GM23248 (cell line): Measurements from ENCODE around the gene TBC1D21. TPM values are rescaled to one million over a fixed set of nuclear protein-coding genes. Genes with fewer than 3 reads are reported as not detected.

Source experiments
- DNase-seq: peaks from one replicate; pipeline ENCODE4 v3.0.0-alpha.2; 2015
- H2AFZ ChIP-seq: fragments of 200-600 bp; sonication (generic); 2 replicates; pipeline ENCODE4 v1.6.1; 2016; ENCODE audit warnings: antibody characterized with exemption
- H3F3A ChIP-seq: fragments of 200-600 bp; sonication (generic); 2 replicates; pipeline ENCODE4 v1.6.1; 2016; ENCODE audit warnings: mild to moderate bottlenecking, antibody characterized with exemption, mixed run types; ENCODE audit not compliant: insufficient read depth
- H3K27ac ChIP-seq: fragments of 200-600 bp; sonication (generic); 2 replicates; pipeline ENCODE4 v1.5.1; 2016; ENCODE audit warnings: mild to moderate bottlenecking
- H3K27me3 ChIP-seq: fragments of 200-600 bp; sonication (generic); replicated peaks from 2 replicates; pipeline ENCODE4 v1.6.1; 2016; ENCODE audit warnings: mild to moderate bottlenecking; ENCODE audit not compliant: insufficient read depth
- H3K36me3 ChIP-seq: fragments of 200-600 bp; sonication (generic); 2 replicates; pipeline ENCODE4 v1.6.1; 2016; ENCODE audit warnings: low read depth, mild to moderate bottlenecking
- H3K4me1 ChIP-seq: fragments of 200-600 bp; sonication (generic); 2 replicates; pipeline ENCODE4 v1.6.1; 2016; ENCODE audit warnings: mild to moderate bottlenecking; ENCODE audit not compliant: insufficient read depth
- H3K4me2 ChIP-seq: fragments of 200-600 bp; sonication (generic); one replicate; pipeline ENCODE4 v1.6.1; 2016; ENCODE audit warnings: mild to moderate bottlenecking; ENCODE audit not compliant: unreplicated experiment
- H3K4me3 ChIP-seq: fragments of 200-600 bp; sonication (generic); 2 replicates; pipeline ENCODE4 v1.5.1; 2016; ENCODE audit warnings: mild to moderate bottlenecking
- H3K79me2 ChIP-seq: fragments of 200-600 bp; sonication (generic); 2 replicates; pipeline ENCODE4 v1.6.1; 2016; ENCODE audit warnings: mild to moderate bottlenecking; ENCODE audit not compliant: insufficient read depth
- H3K9ac ChIP-seq: fragments of 200-600 bp; sonication (generic); 2 replicates; pipeline ENCODE4 v1.6.1; 2016; ENCODE audit warnings: mild to moderate bottlenecking
- H3K9me2 ChIP-seq: fragments of 200-600 bp; sonication (generic); 2 replicates; pipeline ENCODE4 v1.6.1; 2016; ENCODE audit warnings: mixed run types, mild to moderate bottlenecking, moderate library complexity; ENCODE audit not compliant: insufficient read depth
- H3K9me3 ChIP-seq: fragments of 200-600 bp; sonication (generic); one replicate; pipeline ENCODE4 v1.6.1; 2017; ENCODE audit warnings: low read depth
- H4K20me1 ChIP-seq: fragments of 200-600 bp; sonication (generic); 2 replicates; pipeline ENCODE4 v1.6.0; 2016; ENCODE audit not compliant: insufficient read depth
- EZH2 ChIP-seq: fragments of 200-600 bp; sonication (generic); IDR thresholded peaks from 2 replicates; pipeline ENCODE4 v1.6.1; 2018; ENCODE audit warnings: antibody characterized with exemption, mild to moderate bottlenecking; ENCODE audit not compliant: insufficient read depth, poor library complexity, severe bottlenecking
- EZH2phosphoT487 ChIP-seq: fragments of 200-600 bp; sonication (generic); IDR thresholded peaks from 2 replicates; pipeline ENCODE4 v1.6.1; 2018; ENCODE audit warnings: antibody characterized with exemption, moderate library complexity, mild to moderate bottlenecking, low read depth; ENCODE audit not compliant: insufficient read depth
- WGBS, 2 experiments: methylation state at CpG; one replicate each; pipeline ENCODE4 v1.1.6; 2015 to 2017; ENCODE audit warnings: low lambda C conversion rate in 2 of 2, low coverage in 1 of 2; ENCODE audit errors: missing lambda C conversion rate in 2 of 2; 5-methylcytosine and 5-hydroxymethylcytosine counted together
- in situ Hi-C: fragments of 300-500 bp; cut with MboI; formaldehyde crosslinking; loops from 2 replicates; pipeline ENCODE4 v1.15.0; 2020
- polyA plus RNA-seq: library from polyadenylated mRNA; unstranded; fragments of >200 nt; fragmentation: Nextera tagmentation; extraction: Ambion mirVana; gene quantifications from 2 replicates; pipeline ENCODE4 v1.2.1, GENCODE V29; 2016
- total RNA-seq: library from RNA; depleted of rRNA; stranded (reverse); fragments of >200 nt; shearing (Covaris generic); gene quantifications from 2 replicates; pipeline ENCODE4 v1.2.3, GENCODE V29; 2014

TBC1D21 gene
- total and polyA plus RNA-seq, 2 experiments from 2014 or later, result not detected

- peaks cover 73% of the 10 kb centered on the region for H3K79me2 ChIP-seq
- H3F3A ChIP-seq, result peaks cover 63% of the 10 kb centered on the region
- TF ChIP-seq EZH2 (no peak), EZH2phosphoT487 (no peak)
- H3K4me2 ChIP-seq, result peak within 1 kb of the TSS; percentile 98
- H3K36me3 ChIP-seq, result no peaks in the 10 kb centered on the region
- no peak within 1 kb of the TSS for H2AFZ ChIP-seq
- H3K4me1 ChIP-seq, result peaks cover 69% of the 10 kb centered on the region
- H3K27ac ChIP-seq, result peak within 1 kb of the TSS; percentile 94
- peak within 1 kb of the TSS; percentile 93 for H3K4me3 ChIP-seq
- 0 to 2% methylated on average over 23 to 47 of the region's 47 CpGs for WGBS, 2 experiments
- H3K9me3 ChIP-seq, result no peaks in the 10 kb centered on the region
- peak; percentile 98 for DNase-seq
- no peaks in the 10 kb centered on the region for H4K20me1 ChIP-seq
- peak within 1 kb of the TSS; percentile 90 for H3K9ac ChIP-seq
- H3K9me2 ChIP-seq, result no peaks in the 10 kb centered on the region
- in situ Hi-C loops, result no loop called here
- H3K27me3 ChIP-seq, result no peaks in the 10 kb centered on the region
These were observed 53.0 kb downstream of the TBC1D21 start, which contains the start of gene LOXL1 for GRCh38 chr15:73926219-73927002. Gene LOXL1, plus strand, starts transcription at chr15:73926462. Its CDS starts 322 bp downstream, at chr15:73926784.

- no peaks in the 10 kb centered on the region for H3K36me3 ChIP-seq
- H3K27ac ChIP-seq, result peak overlapping the region; percentile 94
- H3K9me3 ChIP-seq, result no peaks in the 10 kb centered on the region
- no peaks in the 10 kb centered on the region for H3K9me2 ChIP-seq
- H3K4me2 ChIP-seq, result peak overlapping the region; percentile 98
- in situ Hi-C loops, result no loop called here
- peaks cover 69% of the 10 kb centered on the region for H3K4me1 ChIP-seq
- H2AFZ ChIP-seq, result no peak overlapping the region
- 0% methylated on average over 38 of the region's 65 CpGs for WGBS, 2 experiments
- no peaks in the 10 kb centered on the region for H3K27me3 ChIP-seq
- peaks cover 73% of the 10 kb centered on the region for H3K79me2 ChIP-seq
- peak overlapping the region; percentile 93 for H3K4me3 ChIP-seq
- H3F3A ChIP-seq, result peaks cover 63% of the 10 kb centered on the region
- no peak for TF ChIP-seq EZH2
- no peak for TF ChIP-seq EZH2phosphoT487
- peak overlapping the region; percentile 90 for H3K9ac ChIP-seq
- DNase-seq, result peak; percentile 66
- no peaks in the 10 kb centered on the region for H4K20me1 ChIP-seq
These were observed 53.7 kb downstream of the TBC1D21 start for GRCh38 chr15:73927003-73927475.

GRCh38 chr15:73927476-73928240 lies 54.3 kb downstream of the TBC1D21 start:
- Histone ChIP-seq H3K4me1 (peaks cover 69% of the 10 kb centered on the region), H3K79me2 (peaks cover 73% of the 10 kb centered on the region), H3K4me2 (peak overlapping the region; percentile 98), H3K9me2 (no peaks in the 10 kb centered on the region), H3K36me3 (peaks cover 4% of the 10 kb centered on the region; the same call in 1 of the 2 replicates), H3K9me3 (no peaks in the 10 kb centered on the region), H3K4me3 (peak overlapping the region; percentile 93), H2AFZ (no peak overlapping the region), H3K9ac (peak overlapping the region; percentile 90), H3F3A (peaks cover 65% of the 10 kb centered on the region), H3K27me3 (no peaks in the 10 kb centered on the region), H4K20me1 (no peaks in the 10 kb centered on the region), H3K27ac (peak overlapping the region; percentile 94)
- 1 to 3% methylated on average over 38 to 78 of the region's 78 CpGs for WGBS, 2 experiments
- peak; percentile 80 for DNase-seq
- in situ Hi-C loops, result no loop called here
- TF ChIP-seq EZH2, result no peak
- TF ChIP-seq EZH2phosphoT487, result no peak

GRCh38 chr15:73928241-73928579 lies 54.8 kb downstream of the TBC1D21 start:
- Histone ChIP-seq H3K79me2 (peaks cover 77% of the 10 kb centered on the region), H3K4me3 (peak overlapping the region; percentile 93), H2AFZ (no peak overlapping the region), H3K4me2 (peak overlapping the region; percentile 98), H3K9ac (peak overlapping the region; percentile 90), H3F3A (peaks cover 66% of the 10 kb centered on the region), H3K4me1 (peaks cover 69% of the 10 kb centered on the region), H3K9me2 (no peaks in the 10 kb centered on the region), H3K9me3 (no peaks in the 10 kb centered on the region), H3K27me3 (no peaks in the 10 kb centered on the region), H3K36me3 (peaks cover 9% of the 10 kb centered on the region; the same call in 1 of the 2 replicates), H3K27ac (peak overlapping the region; percentile 94), H4K20me1 (no peaks in the 10 kb centered on the region)
- WGBS, 2 experiments, result 83% methylated on average over 3 of the region's 3 CpGs
- TF ChIP-seq EZH2phosphoT487, result no peak
- in situ Hi-C loops, result no loop called here
- no peak for DNase-seq
